Neural progenitor cell (in vitro differentiated cells): ENCODE measurements around the gene PSMB2.

ENCODE experiments used
- CTCF ChIP-seq: fragments of 200-600 bp; sonication (generic); IDR thresholded peaks from 2 replicates; pipeline ENCODE4 v1.5.1; 2017; ENCODE audit warnings: antibody characterized with exemption, mild to moderate bottlenecking
- EZH2 ChIP-seq: fragments of 200-600 bp; sonication (generic); IDR thresholded peaks from 2 replicates; pipeline ENCODE4 v1.6.1; 2017; ENCODE audit warnings: antibody characterized with exemption, mild to moderate bottlenecking, moderate library complexity
- EZH2phosphoT487 ChIP-seq: fragments of 200-600 bp; sonication (generic); IDR thresholded peaks from 2 replicates; pipeline ENCODE4 v1.6.1; 2017; ENCODE audit warnings: antibody characterized with exemption

- TF ChIP-seq CTCF (no peak), EZH2phosphoT487 (no peak), EZH2 (no peak)
Observed at GRCh38 chr1:35592991-35593769, 48.1 kb downstream of the PSMB2 start.
